Left renal cortex interstitium (tissue), 4 donors: ENCODE results near the gene TIMM23. TPM values are rescaled to one million over a fixed set of nuclear protein-coding genes. Genes with fewer than 3 reads are reported as not detected.
"Not testable (repeated sequence)": the region's sequence is repeated elsewhere in the genome, so short reads cannot be mapped to it uniquely, and the experiment has no call there.

ENCODE experiments used
- DNase-seq, 4 donors: peaks; one replicate each; pipeline ENCODE4 v3.0.0-alpha.2; 2013; ENCODE audit warnings: low read depth in 4 of 4, low spot score in 2 of 4, missing footprints in 1 of 4
- polyA plus RNA-seq, 4 donors: library from polyadenylated mRNA; unstranded; fragments of 120-200 nt; gene quantifications; one replicate each; pipeline ENCODE4 v1.2.1, GENCODE V29; 2013; ENCODE audit not compliant: insufficient read length in 4 of 4

The TIMM23 gene
- polyA plus RNA-seq, 4 donors = 58.0 to 70.1 (median 63.8) TPM

GRCh38 chr10:46020344-46020657 is 48.0 kb downstream of the TIMM23 start:
- no peak for DNase-seq

GRCh38 chr10:46022978-46023702 is 50.9 kb downstream of the TIMM23 start:
- DNase-seq = peak in 3 of 4 donors; percentile 31 to 76 (median 61)

- no peak for DNase-seq
Measured at GRCh38 chr10:46024948-46025347, 52.7 kb downstream of the TIMM23 start.

GRCh38 chr10:46025406-46025805 is 53.1 kb downstream of the TIMM23 start:
- DNase-seq = no peak

- DNase-seq = no peak
Measured at GRCh38 chr10:46026106-46026505, 53.8 kb downstream of the TIMM23 start.

GRCh38 chr10:46028584-46029460 is 56.5 kb downstream of the TIMM23 start:
- no peak for DNase-seq

- no peak for DNase-seq
Measured at GRCh38 chr10:46029461-46030030, 57.3 kb downstream of the TIMM23 start.

GRCh38 chr10:46030091-46030937 is 58.0 kb downstream of the TIMM23 start, which contains the start of gene NCOA4:
NCOA4 (minus strand) TSS chr10:46030623; CDS start chr10:46016680, 13,943 bp downstream.
- DNase-seq = peak; percentile 94 to 97 (median 96)

GRCh38 chr10:46031648-46032532 is 59.6 kb downstream of the TIMM23 start:
- no peak for DNase-seq

GRCh38 chr10:46033602-46034011 is 61.3 kb downstream of the TIMM23 start:
- no peak for DNase-seq

- DNase-seq = no peak
Measured at GRCh38 chr10:46035923-46036849, 63.9 kb downstream of the TIMM23 start.

- DNase-seq = peak in 1 of 4 donors; percentile 37
Measured at GRCh38 chr10:46037107-46037825, 65.0 kb downstream of the TIMM23 start.

- no peak for DNase-seq
Measured at GRCh38 chr10:46040004-46040403, 67.7 kb downstream of the TIMM23 start.

- DNase-seq = no peak
Measured at GRCh38 chr10:46042527-46042926, 70.2 kb downstream of the TIMM23 start.

GRCh38 chr10:46046261-46046660 is 74.0 kb downstream of the TIMM23 start, which contains the start of gene MSMB:
MSMB (minus strand) TSS chr10:46046269; CDS start chr10:46046237, 32 bp downstream.
- no peak for DNase-seq

GRCh38 chr10:46048152-46048551 is 75.9 kb downstream of the TIMM23 start:
- DNase-seq = no peak

GRCh38 chr10:46049497-46049831 is 77.2 kb downstream of the TIMM23 start:
- not testable (repeated sequence) for DNase-seq
